ENCODE data around the gene MMP15. TPM values are rescaled to one million over a fixed set of nuclear protein-coding genes. Genes with fewer than 3 reads are reported as not detected.

Gene MMP15
- total and polyA plus RNA-seq, 2 donors (not counting 3 experiments of a cell fraction or from before 2014, with no cell fraction given): 12.6 to 16.0 TPM

- H3K9me1 ChIP-seq (replicated peaks; ENCODE audit: control insufficient read depth, extremely low read depth, insufficient read depth, low read length): no peaks in the 10 kb centered on the region
- H3K9ac ChIP-seq (replicated peaks; ENCODE audit: extremely low read depth, insufficient read depth, low read length): no peak overlapping the region
- ChIA-PET POLR2A (no interaction called here), CTCF (interaction anchor here (2.1 kb wide), 1 partner anchor 91 kb away, joined by 6 read pairs; no protein-coding TSS in a partner anchor)
- H3K4me2 ChIP-seq (ENCODE audit: insufficient read depth, low read length): no peak overlapping the region
- no peaks in the 10 kb centered on the region for H3K36me3 ChIP-seq (ENCODE audit: control insufficient read depth in 2 of 2, extremely low read depth in 1 of 2, insufficient read depth in 2 of 2, low read length in 2 of 2)
- no peak overlapping the region for H2AFZ ChIP-seq (ENCODE audit: low read depth, low read length)
- no peak overlapping the region for H3K27ac ChIP-seq (ENCODE audit: insufficient read depth, low read depth, low read length)
- H3K9me3 ChIP-seq (replicated peaks; ENCODE audit: control insufficient read depth, insufficient read depth, low read length): no peaks in the 10 kb centered on the region
- no peaks in the 10 kb centered on the region for H3K4me1 ChIP-seq (ENCODE audit: control insufficient read depth, extremely low read depth, insufficient read depth, low read length)
- BruUV-seq (replicated peaks): no TSS peak
- no peaks in the 10 kb centered on the region for H3K79me2 ChIP-seq (ENCODE audit: control insufficient read depth, insufficient read depth, low read length)
- no peak overlapping the region for H3K4me3 ChIP-seq (replicated peaks in 1 of 3; ENCODE audit: insufficient read depth in 1 of 3, low read depth in 1 of 3, low read length in 3 of 3)
- DNase-seq (ENCODE audit: low read depth, low spot score) (no peak), FAIRE-seq (no peak)
- dilution Hi-C loops (cut with MboI; ENCODE audit: extremely low pct_ligation_motif_present, low sequenced_read_pairs): no loop called here
- H3K27me3 ChIP-seq (ENCODE audit: control insufficient read depth in 2 of 2, insufficient read depth in 2 of 2, low read length in 2 of 2): peaks cover 0 to 8% of the 10 kb centered on the region in 2 experiments
- intact Hi-C loops (cut with micrococcal nuclease): no loop called here
- H4K20me1 ChIP-seq (replicated peaks; ENCODE audit: control insufficient read depth, extremely low read depth, insufficient read depth, low read length): no peaks in the 10 kb centered on the region
- TF ChIP-seq MYC (IDR thresholded peaks at IDR 0.05; ENCODE audit: low read depth, low read length) (no peak), EZH2 (IDR thresholded peaks at IDR 0.05; ENCODE audit: borderline replicate concordance, low read depth, low read length, severe bottlenecking) (no peak), JUN (IDR thresholded peaks at IDR 0.05; ENCODE audit: borderline replicate concordance, insufficient read depth, insufficient read length, low read depth) (no peak)
- TF ChIP-seq, protein P1, sequence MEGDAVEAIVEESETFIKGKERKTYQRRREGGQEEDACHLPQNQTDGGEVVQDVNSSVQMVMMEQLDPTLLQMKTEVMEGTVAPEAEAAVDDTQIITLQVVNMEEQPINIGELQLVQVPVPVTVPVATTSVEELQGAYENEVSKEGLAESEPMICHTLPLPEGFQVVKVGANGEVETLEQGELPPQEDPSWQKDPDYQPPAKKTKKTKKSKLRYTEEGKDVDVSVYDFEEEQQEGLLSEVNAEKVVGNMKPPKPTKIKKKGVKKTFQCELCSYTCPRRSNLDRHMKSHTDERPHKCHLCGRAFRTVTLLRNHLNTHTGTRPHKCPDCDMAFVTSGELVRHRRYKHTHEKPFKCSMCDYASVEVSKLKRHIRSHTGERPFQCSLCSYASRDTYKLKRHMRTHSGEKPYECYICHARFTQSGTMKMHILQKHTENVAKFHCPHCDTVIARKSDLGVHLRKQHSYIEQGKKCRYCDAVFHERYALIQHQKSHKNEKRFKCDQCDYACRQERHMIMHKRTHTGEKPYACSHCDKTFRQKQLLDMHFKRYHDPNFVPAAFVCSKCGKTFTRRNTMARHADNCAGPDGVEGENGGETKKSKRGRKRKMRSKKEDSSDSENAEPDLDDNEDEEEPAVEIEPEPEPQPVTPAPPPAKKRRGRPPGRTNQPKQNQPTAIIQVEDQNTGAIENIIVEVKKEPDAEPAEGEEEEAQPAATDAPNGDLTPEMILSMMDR (IDR thresholded peaks at IDR 0.05; ENCODE audit: extremely low read depth in 1 of 2, insufficient read depth in 1 of 2, low read depth in 1 of 2, low read length in 2 of 2): no peak
- TF ChIP-seq, protein P2, sequence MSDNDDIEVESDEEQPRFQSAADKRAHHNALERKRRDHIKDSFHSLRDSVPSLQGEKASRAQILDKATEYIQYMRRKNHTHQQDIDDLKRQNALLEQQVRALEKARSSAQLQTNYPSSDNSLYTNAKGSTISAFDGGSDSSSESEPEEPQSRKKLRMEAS (IDR thresholded peaks at IDR 0.05; ENCODE audit: insufficient read depth, insufficient read length): no peak
These were observed 5.7 kb downstream of the MMP15 start for GRCh38 chr16:58031016-58031800.

Measured in endothelial cell of umbilical vein (primary cell).